Upper lobe of right lung (tissue), 1 donor: Measurements from ENCODE around the gene LUM. TPM values are rescaled to one million over a fixed set of nuclear protein-coding genes. Genes with fewer than 3 reads are reported as not detected.

Source experiments
- ATAC-seq: fragments of 200-7000 bp; cut with Tn5 transposase; one replicate; pipeline ENCODE4 v1.9.1; 2020; ENCODE audit warnings: mild to moderate bottlenecking, moderate library complexity
- DNase-seq: peaks from one replicate; pipeline ENCODE4 v3.0.0-alpha.2; 2020
- H3K27ac ChIP-seq: fragments of 200-600 bp; one replicate; pipeline ENCODE4 v1.8.0; 2022
- H3K27me3 ChIP-seq: fragments of 200-600 bp; one replicate; pipeline ENCODE4 v1.8.0; 2022; ENCODE audit warnings: mild to moderate bottlenecking
- H3K36me3 ChIP-seq: fragments of 200-600 bp; one replicate; pipeline ENCODE4 v1.8.0; 2022
- H3K4me1 ChIP-seq: fragments of 200-600 bp; one replicate; pipeline ENCODE4 v1.8.0; 2022
- H3K4me3 ChIP-seq: fragments of 200-600 bp; one replicate; pipeline ENCODE4 v1.8.0; 2022; ENCODE audit warnings: mild to moderate bottlenecking
- H3K9me3 ChIP-seq: fragments of 200-600 bp; one replicate; pipeline ENCODE4 v1.8.0; 2022
- intact Hi-C: fragments of 100-400 bp; cut with DNase I; formaldehyde crosslinking; loops from one replicate; pipeline ENCODE4 v1.11.0; 2022
- total RNA-seq: library from RNA; stranded (reverse); fragmentation: NEBNext Ultra II Directional; extraction: Animal tissue kit (Norgen Biotek cat#: 25700); gene quantifications from one replicate; pipeline ENCODE4 v1.2.1, GENCODE V29; 2021
- TF ChIP-seq, protein P1 (sequence below): fragments of 200-600 bp; IDR thresholded peaks from one replicate; pipeline ENCODE4 v1.8.0; 2022; ENCODE audit warnings: antibody characterized with exemption
- donor health status: DM: no; HTN: yes; CAD: no; lungs with severe emphysema.

LUM gene
- total RNA-seq, 1 donor from 2014 or later: 361 TPM

DNA sequence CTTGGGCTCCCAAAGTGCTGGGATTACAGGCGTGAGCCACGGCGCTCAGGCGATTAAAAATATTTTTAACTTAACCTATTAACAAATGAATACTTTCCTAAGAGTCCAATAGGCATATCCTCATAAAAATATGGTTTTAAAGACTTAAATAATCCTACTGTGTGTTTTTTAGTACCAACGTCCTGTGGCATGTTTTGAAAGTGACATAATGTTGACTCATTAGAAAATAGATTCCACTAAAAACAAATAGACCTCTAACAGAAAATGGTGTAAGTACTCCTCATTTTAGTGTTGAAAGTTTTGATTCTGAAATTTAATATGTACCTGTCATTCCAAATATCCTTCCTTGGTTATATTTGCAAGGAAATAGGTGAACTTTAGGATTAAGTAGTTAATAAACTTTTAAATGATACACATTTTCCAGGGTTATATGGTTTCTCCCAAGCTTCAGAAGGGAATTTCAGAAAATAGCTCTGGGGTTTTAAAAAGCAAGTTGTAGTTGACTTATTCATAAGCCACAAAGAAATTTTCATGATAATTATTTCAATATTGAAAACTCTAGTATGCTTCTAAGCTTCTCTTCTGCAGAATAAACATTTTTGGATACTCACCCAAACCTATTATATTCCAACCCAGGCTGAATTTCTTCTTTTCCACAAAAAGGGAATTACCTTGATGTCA lies 12.1 kb upstream of the LUM start:
- Histone ChIP-seq H3K9me3 (no peaks in the 10 kb centered on the region), H3K4me1 (no peaks in the 10 kb centered on the region), H3K36me3 (no peaks in the 10 kb centered on the region), H3K27me3 (no peaks in the 10 kb centered on the region), H3K4me3 (no peak overlapping the region), H3K27ac (no peak overlapping the region)
- TF ChIP-seq, protein P1, sequence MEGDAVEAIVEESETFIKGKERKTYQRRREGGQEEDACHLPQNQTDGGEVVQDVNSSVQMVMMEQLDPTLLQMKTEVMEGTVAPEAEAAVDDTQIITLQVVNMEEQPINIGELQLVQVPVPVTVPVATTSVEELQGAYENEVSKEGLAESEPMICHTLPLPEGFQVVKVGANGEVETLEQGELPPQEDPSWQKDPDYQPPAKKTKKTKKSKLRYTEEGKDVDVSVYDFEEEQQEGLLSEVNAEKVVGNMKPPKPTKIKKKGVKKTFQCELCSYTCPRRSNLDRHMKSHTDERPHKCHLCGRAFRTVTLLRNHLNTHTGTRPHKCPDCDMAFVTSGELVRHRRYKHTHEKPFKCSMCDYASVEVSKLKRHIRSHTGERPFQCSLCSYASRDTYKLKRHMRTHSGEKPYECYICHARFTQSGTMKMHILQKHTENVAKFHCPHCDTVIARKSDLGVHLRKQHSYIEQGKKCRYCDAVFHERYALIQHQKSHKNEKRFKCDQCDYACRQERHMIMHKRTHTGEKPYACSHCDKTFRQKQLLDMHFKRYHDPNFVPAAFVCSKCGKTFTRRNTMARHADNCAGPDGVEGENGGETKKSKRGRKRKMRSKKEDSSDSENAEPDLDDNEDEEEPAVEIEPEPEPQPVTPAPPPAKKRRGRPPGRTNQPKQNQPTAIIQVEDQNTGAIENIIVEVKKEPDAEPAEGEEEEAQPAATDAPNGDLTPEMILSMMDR: no peak
- ATAC-seq: no peak
- intact Hi-C loops: no loop called here
- no peak for DNase-seq

DNA sequence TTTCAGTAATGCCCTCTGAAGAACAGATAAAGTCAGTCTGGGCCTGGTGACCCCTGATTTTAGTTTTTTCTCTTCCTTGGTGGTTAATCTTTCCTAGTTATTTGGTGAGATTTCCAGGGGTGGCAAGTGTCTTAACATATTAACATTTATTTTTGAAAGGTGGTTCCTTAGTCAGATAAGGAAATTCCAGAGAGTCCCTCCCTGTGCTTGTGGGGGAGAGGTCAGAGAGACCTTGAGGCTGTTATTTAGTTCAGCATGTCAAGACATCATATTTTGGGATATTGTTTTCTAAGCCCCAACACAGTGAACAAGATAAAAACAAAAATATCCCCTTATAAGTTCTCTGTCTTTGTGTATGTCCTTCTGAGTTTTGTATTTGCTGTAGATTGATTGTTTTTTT lies 9.5 kb upstream of the LUM start:
- ATAC-seq: no peak
- TF ChIP-seq, protein P1: no peak

DNA sequence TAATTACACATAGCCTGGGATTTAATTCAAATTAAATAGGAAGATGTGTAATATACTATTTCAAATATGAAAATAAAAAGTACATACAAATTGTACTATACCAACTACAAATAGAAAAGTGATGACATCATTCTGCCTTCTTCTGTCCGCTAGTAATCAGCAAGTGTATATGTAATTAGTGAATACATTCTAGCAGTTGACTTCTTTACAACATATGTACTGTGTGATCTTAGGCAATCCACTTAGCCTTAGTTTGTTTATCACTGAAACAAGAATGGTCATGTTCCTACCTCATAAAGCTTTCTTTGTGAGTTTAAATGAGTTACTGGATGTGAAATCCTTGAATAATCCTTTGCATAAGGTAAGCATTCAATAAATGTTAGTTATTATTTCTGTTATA lies 7.8 kb upstream of the LUM start:
- ATAC-seq: no peak
- intact Hi-C loops: no loop called here
- no peaks in the 10 kb centered on the region for H3K36me3 ChIP-seq

More for the DNA sequence above, 9.5 kb upstream of the LUM start:
- no peak overlapping the region for H3K4me3 ChIP-seq
- no peaks in the 10 kb centered on the region for H3K9me3 ChIP-seq
- no peak overlapping the region for H3K27ac ChIP-seq
- no peak for DNase-seq
- H3K36me3 ChIP-seq: no peaks in the 10 kb centered on the region
- intact Hi-C loops: no loop called here
- no peaks in the 10 kb centered on the region for H3K4me1 ChIP-seq
- no peaks in the 10 kb centered on the region for H3K27me3 ChIP-seq

DNA sequence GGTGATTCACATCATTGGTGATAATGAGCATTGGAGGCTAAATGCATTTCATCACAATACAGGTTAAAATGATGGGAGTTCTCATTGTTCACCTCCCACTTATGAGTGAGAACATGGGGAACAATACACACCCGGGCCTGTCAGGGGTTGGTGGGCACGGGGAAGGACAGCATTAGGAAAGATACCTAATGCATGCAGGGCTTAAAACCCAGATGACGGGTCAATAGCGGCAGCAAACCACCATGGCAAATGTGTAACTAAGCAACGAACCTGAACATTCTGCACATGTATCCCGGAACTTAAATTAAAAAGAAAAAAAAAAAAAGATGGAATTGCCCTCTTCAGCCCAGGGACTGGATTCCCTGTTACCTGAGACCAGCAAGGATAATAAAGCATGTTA lies 2.3 kb upstream of the LUM start:
- ATAC-seq (no peak), DNase-seq (no peak)
- TF ChIP-seq, protein P1: no peak
- intact Hi-C loops: no loop called here
- Histone ChIP-seq H3K9me3 (no peaks in the 10 kb centered on the region), H3K27me3 (no peaks in the 10 kb centered on the region), H3K27ac (no peak overlapping the region), H3K4me1 (no peaks in the 10 kb centered on the region), H3K4me3 (no peak overlapping the region), H3K36me3 (no peaks in the 10 kb centered on the region)

More for the DNA sequence above, 7.8 kb upstream of the LUM start:
- Histone ChIP-seq H3K27me3 (no peaks in the 10 kb centered on the region), H3K4me3 (no peak overlapping the region), H3K4me1 (no peaks in the 10 kb centered on the region), H3K9me3 (no peaks in the 10 kb centered on the region), H3K27ac (no peak overlapping the region)
- TF ChIP-seq, protein P1: no peak
- DNase-seq: no peak

GRCh38 chr12:91110311-91110924 lies 876 bp downstream of the LUM start:
- Histone ChIP-seq H3K36me3 (no peaks in the 10 kb centered on the region), H3K27me3 (no peaks in the 10 kb centered on the region), H3K27ac (peak overlapping the region; percentile 37), H3K9me3 (no peaks in the 10 kb centered on the region), H3K4me1 (no peaks in the 10 kb centered on the region), H3K4me3 (peak overlapping the region; percentile 41)
- no peak for ATAC-seq
- intact Hi-C loops: no loop called here
- DNase-seq: no peak
- TF ChIP-seq, protein P1: no peak
